Measurements from ENCODE around the gene TNFRSF21. TPM values are rescaled to one million over a fixed set of nuclear protein-coding genes. Genes with fewer than 3 reads are reported as not detected.

TNFRSF21 gene
- polyA plus RNA-seq, 1 donor (not counting 4 experiments of a cell fraction or from before 2014, with no cell fraction given) = 50.2 TPM

DNA sequence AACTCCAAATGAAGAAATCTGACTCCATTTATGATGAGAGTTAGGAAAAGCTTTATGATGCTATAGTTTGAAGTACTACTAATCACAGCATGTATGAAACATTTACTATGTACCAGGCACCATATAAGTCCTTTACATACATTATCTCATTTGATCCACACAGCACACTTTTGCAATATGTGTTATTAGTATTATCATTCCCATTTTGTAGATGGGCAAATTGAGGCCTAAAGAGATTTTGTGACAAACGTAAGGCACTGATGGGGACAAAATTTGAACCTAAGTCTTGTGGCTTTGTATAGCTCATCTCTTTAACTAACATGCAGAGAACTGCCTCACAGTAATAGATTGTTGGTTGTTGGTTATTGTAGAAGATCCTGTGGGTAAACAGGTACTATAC lies 14.2 kb upstream of the TNFRSF21 start:
- Histone ChIP-seq H4K20me1 (ENCODE audit: control insufficient read depth, extremely low read depth, insufficient read depth, low read length) (no peaks in the 10 kb centered on the region), H3K27ac (ENCODE audit: control insufficient read depth, insufficient read depth, low read length) (no peak overlapping the region), H3K9me3 (ENCODE audit: control insufficient read depth, low read depth, low read length) (no peaks in the 10 kb centered on the region), H2AFZ (ENCODE audit: control insufficient read depth, low read length) (no peak overlapping the region), H3K27me3 (ENCODE audit: control insufficient read depth, extremely low read depth, insufficient read depth, low read length) (no peaks in the 10 kb centered on the region), H3K4me2 (ENCODE audit: control insufficient read depth, extremely low read depth, insufficient read depth, low read depth, low read length) (no peak overlapping the region), H3K36me3 (ENCODE audit: control insufficient read depth in 2 of 2, extremely low read depth in 1 of 2, insufficient read depth in 2 of 2, low read length in 2 of 2) (no peaks in the 10 kb centered on the region), H3K9me1 (ENCODE audit: control insufficient read depth, extremely low read depth, insufficient read depth, low read length) (no peaks in the 10 kb centered on the region), H3K4me1 (ENCODE audit: control insufficient read depth, extremely low read depth, insufficient read depth, low read length) (no peaks in the 10 kb centered on the region), H3K4me3 (ENCODE audit: control insufficient read depth in 2 of 3, extremely low read depth in 1 of 3, insufficient read depth in 2 of 3, low read depth in 1 of 3, low read length in 3 of 3) (no peak overlapping the region), H3K79me2 (ENCODE audit: control insufficient read depth, insufficient read depth, low read length) (no peaks in the 10 kb centered on the region), H3K9ac (ENCODE audit: control insufficient read depth, extremely low read depth, insufficient read depth, low read length) (no peak overlapping the region)
- no peak for TF ChIP-seq EZH2 (IDR thresholded peaks at IDR 0.05; ENCODE audit: low read length)
- TF ChIP-seq, protein P1, sequence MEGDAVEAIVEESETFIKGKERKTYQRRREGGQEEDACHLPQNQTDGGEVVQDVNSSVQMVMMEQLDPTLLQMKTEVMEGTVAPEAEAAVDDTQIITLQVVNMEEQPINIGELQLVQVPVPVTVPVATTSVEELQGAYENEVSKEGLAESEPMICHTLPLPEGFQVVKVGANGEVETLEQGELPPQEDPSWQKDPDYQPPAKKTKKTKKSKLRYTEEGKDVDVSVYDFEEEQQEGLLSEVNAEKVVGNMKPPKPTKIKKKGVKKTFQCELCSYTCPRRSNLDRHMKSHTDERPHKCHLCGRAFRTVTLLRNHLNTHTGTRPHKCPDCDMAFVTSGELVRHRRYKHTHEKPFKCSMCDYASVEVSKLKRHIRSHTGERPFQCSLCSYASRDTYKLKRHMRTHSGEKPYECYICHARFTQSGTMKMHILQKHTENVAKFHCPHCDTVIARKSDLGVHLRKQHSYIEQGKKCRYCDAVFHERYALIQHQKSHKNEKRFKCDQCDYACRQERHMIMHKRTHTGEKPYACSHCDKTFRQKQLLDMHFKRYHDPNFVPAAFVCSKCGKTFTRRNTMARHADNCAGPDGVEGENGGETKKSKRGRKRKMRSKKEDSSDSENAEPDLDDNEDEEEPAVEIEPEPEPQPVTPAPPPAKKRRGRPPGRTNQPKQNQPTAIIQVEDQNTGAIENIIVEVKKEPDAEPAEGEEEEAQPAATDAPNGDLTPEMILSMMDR (optimal IDR thresholded peaks at IDR 0.05 in 1 of 3, IDR thresholded peaks at IDR 0.05 in 1 of 3, conservative IDR thresholded peaks at IDR 0.05 in 1 of 3; ENCODE audit: extremely low read depth in 1 of 3, insufficient read depth in 2 of 3, low read length in 3 of 3) = no peak
- dilution Hi-C loops (cut with MboI; ENCODE audit: extremely low pct_ligation_motif_present, low sequenced_read_pairs) = no loop called here
- DNase-seq (ENCODE audit: low read depth, low spot score) (no peak), FAIRE-seq (no peak)

DNA sequence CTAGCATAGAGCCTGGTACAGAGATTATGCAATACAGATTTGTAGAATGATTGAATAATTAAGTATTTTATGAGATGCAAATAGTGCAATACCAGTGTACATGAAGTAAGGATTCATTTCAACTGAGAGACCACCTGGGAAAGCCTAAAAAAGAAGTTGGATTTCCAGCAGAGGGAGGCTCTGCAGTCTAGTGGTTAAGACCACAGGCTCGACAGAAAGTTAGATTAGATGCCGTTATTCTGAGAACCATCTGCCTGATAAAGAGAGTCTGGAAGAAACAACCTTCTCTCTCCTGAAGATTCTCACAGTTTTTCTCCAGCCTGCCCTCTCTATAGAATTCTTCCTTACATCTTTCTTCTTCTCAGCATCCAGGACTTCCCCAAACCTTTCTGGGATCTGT lies 13.6 kb upstream of the TNFRSF21 start:
- no peak overlapping the region for H3K27ac ChIP-seq (ENCODE audit: control insufficient read depth, insufficient read depth, low read length)
- H3K4me1 ChIP-seq (ENCODE audit: control insufficient read depth, extremely low read depth, insufficient read depth, low read length) = no peaks in the 10 kb centered on the region
- H2AFZ ChIP-seq (ENCODE audit: control insufficient read depth, low read length) = no peak overlapping the region
- TF ChIP-seq, protein P1 (optimal IDR thresholded peaks at IDR 0.05 in 1 of 3, IDR thresholded peaks at IDR 0.05 in 1 of 3, conservative IDR thresholded peaks at IDR 0.05 in 1 of 3; ENCODE audit: extremely low read depth in 1 of 3, insufficient read depth in 2 of 3, low read length in 3 of 3) = no peak
- TF ChIP-seq EZH2 (IDR thresholded peaks at IDR 0.05; ENCODE audit: low read length) = no peak
- no peaks in the 10 kb centered on the region for H3K79me2 ChIP-seq (ENCODE audit: control insufficient read depth, insufficient read depth, low read length)
- no peak overlapping the region for H3K4me3 ChIP-seq (ENCODE audit: control insufficient read depth in 2 of 3, extremely low read depth in 1 of 3, insufficient read depth in 2 of 3, low read depth in 1 of 3, low read length in 3 of 3)
- DNase-seq (ENCODE audit: low read depth, low spot score) (no peak), FAIRE-seq (no peak)
- no peaks in the 10 kb centered on the region for H4K20me1 ChIP-seq (ENCODE audit: control insufficient read depth, extremely low read depth, insufficient read depth, low read length)
- H3K36me3 ChIP-seq (ENCODE audit: control insufficient read depth in 2 of 2, extremely low read depth in 1 of 2, insufficient read depth in 2 of 2, low read length in 2 of 2) = no peaks in the 10 kb centered on the region
- H3K27me3 ChIP-seq (ENCODE audit: control insufficient read depth, extremely low read depth, insufficient read depth, low read length) = no peaks in the 10 kb centered on the region
- H3K9me1 ChIP-seq (ENCODE audit: control insufficient read depth, extremely low read depth, insufficient read depth, low read length) = no peaks in the 10 kb centered on the region
- no peaks in the 10 kb centered on the region for H3K9me3 ChIP-seq (ENCODE audit: control insufficient read depth, low read depth, low read length)
- H3K9ac ChIP-seq (ENCODE audit: control insufficient read depth, extremely low read depth, insufficient read depth, low read length) = no peak overlapping the region
- dilution Hi-C loops (cut with MboI; ENCODE audit: extremely low pct_ligation_motif_present, low sequenced_read_pairs) = no loop called here
- H3K4me2 ChIP-seq (ENCODE audit: control insufficient read depth, extremely low read depth, insufficient read depth, low read depth, low read length) = no peak overlapping the region
